Activated T-helper 2 cell treated with anti-CD3 and anti-CD28 coated beads, Interferon-gamma antibody, Interleukin-2, Interleukin-4, amounts not matched to agents 10 μg/mL and 5 μg/mL and 100 μg/mL, durations not matched to agents 14 hours and 24 hours and 36 hours (primary cell): ENCODE data around the gene ASIC3. TPM values are rescaled to one million over a fixed set of nuclear protein-coding genes. Genes with fewer than 3 reads are reported as not detected.
"Not testable (repeated sequence)": the region's sequence is repeated elsewhere in the genome, so short reads cannot be mapped to it uniquely, and the experiment has no call there.

Experiments used
- DNase-seq: peaks from one replicate; pipeline ENCODE4 v3.0.0; 2021; ENCODE audit warnings: low spot score
- H3K27ac Mint-ChIP-seq: one replicate; pipeline ENCODE4 v1.8.0; 2021; ENCODE audit warnings: mixed read lengths
- H3K27me3 Mint-ChIP-seq: one replicate; pipeline ENCODE4 v1.8.0; 2021; ENCODE audit warnings: low read depth, mixed read lengths
- H3K36me3 Mint-ChIP-seq: one replicate; pipeline ENCODE4 v1.8.0; 2021; ENCODE audit warnings: low read depth, mixed read lengths
- H3K4me1 Mint-ChIP-seq: one replicate; pipeline ENCODE4 v1.8.0; 2021; ENCODE audit warnings: low read depth, mixed read lengths
- H3K4me3 Mint-ChIP-seq: one replicate; pipeline ENCODE4 v1.8.0; 2021; ENCODE audit warnings: low read depth, mild to moderate bottlenecking, moderate library complexity, mixed read lengths
- H3K9me3 Mint-ChIP-seq: one replicate; pipeline ENCODE4 v1.8.0; 2021; ENCODE audit warnings: mixed read lengths
- intact Hi-C: fragments of 100-400 bp; cut with micrococcal nuclease; formaldehyde crosslinking; loops from one replicate; pipeline ENCODE4 v1.15.1; 2023
- total RNA-seq: library from RNA; stranded (reverse); gene quantifications from 2 replicates; pipeline ENCODE4 v1.2.3, GENCODE V29; 2022

ASIC3 gene
- total RNA-seq, 1 donor from 2014 or later, result 4.0 TPM

- Mint-ChIP-seq H3K36me3 (peaks cover 6% of the 10 kb centered on the region), H3K9me3 (no peaks in the 10 kb centered on the region), H3K27me3 (no peaks in the 10 kb centered on the region), H3K27ac (peak overlapping the region; percentile 22), H3K4me1 (peaks cover 49% of the 10 kb centered on the region), H3K4me3 (peak overlapping the region; percentile 8)
- intact Hi-C loops, result loop anchor here (5.0 kb wide), 2 partner anchors 32 to 48 kb away; partner anchors contain the start of genes CDK5, KCNH2 and SLC4A2
- DNase-seq, result no peak
Measured at GRCh38 chr7:151009327-151010036, 38.8 kb upstream of the ASIC3 start.

- Mint-ChIP-seq H3K36me3 (peaks cover 6% of the 10 kb centered on the region), H3K4me1 (peaks cover 54% of the 10 kb centered on the region), H3K4me3 (no peak overlapping the region), H3K27ac (no peak overlapping the region), H3K9me3 (no peaks in the 10 kb centered on the region), H3K27me3 (no peaks in the 10 kb centered on the region)
- intact Hi-C loops, result loop anchor here (5.0 kb wide), 2 partner anchors 33 to 47 kb away; partner anchors contain the start of genes CDK5, KCNH2 and SLC4A2
- no peak for DNase-seq
Measured at GRCh38 chr7:151010037-151010306, 38.4 kb upstream of the ASIC3 start.

- no peaks in the 10 kb centered on the region for H3K9me3 Mint-ChIP-seq
- H3K27ac Mint-ChIP-seq, result peak overlapping the region; percentile 86
- peaks cover 6% of the 10 kb centered on the region for H3K36me3 Mint-ChIP-seq
- DNase-seq, result no peak
- intact Hi-C loops, result loop anchor here (5.0 kb wide), 2 partner anchors 33 to 47 kb away; partner anchors contain the start of genes CDK5, KCNH2 and SLC4A2
- H3K27me3 Mint-ChIP-seq, result no peaks in the 10 kb centered on the region
- peak overlapping the region; percentile 68 for H3K4me3 Mint-ChIP-seq
- peaks cover 59% of the 10 kb centered on the region for H3K4me1 Mint-ChIP-seq
Measured at GRCh38 chr7:151010307-151011096, 37.8 kb upstream of the ASIC3 start.

- Mint-ChIP-seq H3K4me3 (peak overlapping the region; percentile 68), H3K27ac (peak overlapping the region; percentile 86), H3K36me3 (peaks cover 6% of the 10 kb centered on the region), H3K27me3 (no peaks in the 10 kb centered on the region), H3K9me3 (no peaks in the 10 kb centered on the region), H3K4me1 (peaks cover 61% of the 10 kb centered on the region)
- intact Hi-C loops, result loop anchor here (5.0 kb wide), 2 partner anchors 34 to 46 kb away; partner anchors contain the start of genes CDK5, KCNH2 and SLC4A2
- DNase-seq, result no peak
Measured at GRCh38 chr7:151011097-151011409, 37.3 kb upstream of the ASIC3 start.

GRCh38 chr7:151011616-151012015 is 36.7 kb upstream of the ASIC3 start:
- DNase-seq, H3K27me3 Mint-ChIP-seq, H3K9me3 Mint-ChIP-seq, H3K36me3 Mint-ChIP-seq: not testable (repeated sequence)
- intact Hi-C loops, result loop anchor here (5.0 kb wide), 2 partner anchors 34 to 46 kb away; partner anchors contain the start of genes CDK5, KCNH2 and SLC4A2
- Mint-ChIP-seq H3K27ac (peak overlapping the region; percentile 74), H3K4me3 (peak overlapping the region; percentile 27), H3K4me1 (peaks cover 64% of the 10 kb centered on the region)

- Mint-ChIP-seq H3K9me3 (no peaks in the 10 kb centered on the region), H3K27me3 (no peaks in the 10 kb centered on the region), H3K36me3 (peaks cover 6% of the 10 kb centered on the region), H3K27ac (peak overlapping the region; percentile 74), H3K4me1 (peaks cover 63% of the 10 kb centered on the region), H3K4me3 (peak overlapping the region; percentile 54)
- intact Hi-C loops, result loop anchor here (5.0 kb wide), 2 partner anchors 35 to 45 kb away; partner anchors contain the start of genes CDK5, KCNH2 and SLC4A2
- no peak for DNase-seq
Measured at GRCh38 chr7:151012031-151012692, 36.2 kb upstream of the ASIC3 start.

- no peaks in the 10 kb centered on the region for H3K9me3 Mint-ChIP-seq
- H3K36me3 Mint-ChIP-seq, result peaks cover 6% of the 10 kb centered on the region
- peaks cover 2% of the 10 kb centered on the region for H3K27me3 Mint-ChIP-seq
- DNase-seq, result no peak
- H3K27ac Mint-ChIP-seq, result peak overlapping the region; percentile 56
- intact Hi-C loops, result loop anchor here (5.0 kb wide), 2 partner anchors 36 to 44 kb away; partner anchors contain the start of genes CDK5, KCNH2 and SLC4A2
- H3K4me3 Mint-ChIP-seq, result peak overlapping the region; percentile 54
- H3K4me1 Mint-ChIP-seq, result peaks cover 62% of the 10 kb centered on the region
Measured at GRCh38 chr7:151012911-151013347, 35.4 kb upstream of the ASIC3 start.

GRCh38 chr7:151013356-151013732 is 35.0 kb upstream of the ASIC3 start:
- peak overlapping the region; percentile 91 for H3K27ac Mint-ChIP-seq
- peaks cover 6% of the 10 kb centered on the region for H3K36me3 Mint-ChIP-seq
- intact Hi-C loops, result loop anchor here (5.0 kb wide), 2 partner anchors 36 to 44 kb away; partner anchors contain the start of genes CDK5, KCNH2 and SLC4A2
- peaks cover 62% of the 10 kb centered on the region for H3K4me1 Mint-ChIP-seq
- no peak overlapping the region for H3K4me3 Mint-ChIP-seq
- no peaks in the 10 kb centered on the region for H3K9me3 Mint-ChIP-seq
- H3K27me3 Mint-ChIP-seq, result peaks cover 4% of the 10 kb centered on the region
- no peak for DNase-seq

GRCh38 chr7:151013733-151014497 is 34.4 kb upstream of the ASIC3 start:
- intact Hi-C loops, result loop anchor here (5.0 kb wide), 2 partner anchors 37 to 43 kb away; partner anchors contain the start of genes CDK5, KCNH2 and SLC4A2

GRCh38 chr7:151014950-151015349 is 33.4 kb upstream of the ASIC3 start:
- Mint-ChIP-seq H3K4me1 (peaks cover 65% of the 10 kb centered on the region), H3K9me3 (no peaks in the 10 kb centered on the region), H3K36me3 (peaks cover 6% of the 10 kb centered on the region), H3K27ac (peak overlapping the region; percentile 43), H3K27me3 (peaks cover 16% of the 10 kb centered on the region), H3K4me3 (peak overlapping the region; percentile 87)
- no peak for DNase-seq
- intact Hi-C loops, result loop anchor here (5.0 kb wide), 3 partner anchors 38 to 227 kb away; partner anchors contain the start of genes CDK5, KCNH2 and SLC4A2

More at GRCh38 chr7:151013733-151014497, 34.4 kb upstream of the ASIC3 start:
- peaks cover 6% of the 10 kb centered on the region for H3K36me3 Mint-ChIP-seq
- H3K4me1 Mint-ChIP-seq, result peaks cover 61% of the 10 kb centered on the region
- H3K4me3 Mint-ChIP-seq, result peak overlapping the region; percentile 87
- peak; percentile 90 for DNase-seq
- H3K27me3 Mint-ChIP-seq, result peaks cover 8% of the 10 kb centered on the region
- H3K9me3 Mint-ChIP-seq, result no peaks in the 10 kb centered on the region
- peak overlapping the region; percentile 91 for H3K27ac Mint-ChIP-seq

GRCh38 chr7:151015967-151016366 is 32.4 kb upstream of the ASIC3 start:
- Mint-ChIP-seq H3K27me3 (peaks cover 26% of the 10 kb centered on the region), H3K9me3 (no peaks in the 10 kb centered on the region), H3K4me3 (no peak overlapping the region), H3K4me1 (peaks cover 56% of the 10 kb centered on the region), H3K36me3 (peaks cover 6% of the 10 kb centered on the region), H3K27ac (no peak overlapping the region)
- no peak for DNase-seq
- intact Hi-C loops, result loop anchor here (5.0 kb wide), 1 partner anchor 226 kb away; no protein-coding TSS in a partner anchor
